Superior temporal gyrus (tissue), 1 donor: Measurements from ENCODE around the gene NEURL1B.
"Not testable (repeated sequence)": the region's sequence is repeated elsewhere in the genome, so short reads cannot be mapped to it uniquely, and the experiment has no call there.

Experiments used
- DNase-seq: peaks from one replicate; pipeline ENCODE4 v3.0.0-alpha.2; 2016; ENCODE audit errors: extremely low spot score

The NEURL1B gene, protein sequence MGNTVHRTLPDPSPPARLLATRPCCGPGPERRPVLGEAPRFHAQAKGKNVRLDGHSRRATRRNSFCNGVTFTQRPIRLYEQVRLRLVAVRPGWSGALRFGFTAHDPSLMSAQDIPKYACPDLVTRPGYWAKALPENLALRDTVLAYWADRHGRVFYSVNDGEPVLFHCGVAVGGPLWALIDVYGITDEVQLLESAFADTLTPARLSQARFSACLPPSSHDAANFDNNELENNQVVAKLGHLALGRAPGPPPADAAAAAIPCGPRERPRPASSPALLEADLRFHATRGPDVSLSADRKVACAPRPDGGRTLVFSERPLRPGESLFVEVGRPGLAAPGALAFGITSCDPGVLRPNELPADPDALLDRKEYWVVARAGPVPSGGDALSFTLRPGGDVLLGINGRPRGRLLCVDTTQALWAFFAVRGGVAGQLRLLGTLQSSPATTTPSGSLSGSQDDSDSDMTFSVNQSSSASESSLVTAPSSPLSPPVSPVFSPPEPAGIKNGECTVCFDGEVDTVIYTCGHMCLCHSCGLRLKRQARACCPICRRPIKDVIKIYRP

DNA sequence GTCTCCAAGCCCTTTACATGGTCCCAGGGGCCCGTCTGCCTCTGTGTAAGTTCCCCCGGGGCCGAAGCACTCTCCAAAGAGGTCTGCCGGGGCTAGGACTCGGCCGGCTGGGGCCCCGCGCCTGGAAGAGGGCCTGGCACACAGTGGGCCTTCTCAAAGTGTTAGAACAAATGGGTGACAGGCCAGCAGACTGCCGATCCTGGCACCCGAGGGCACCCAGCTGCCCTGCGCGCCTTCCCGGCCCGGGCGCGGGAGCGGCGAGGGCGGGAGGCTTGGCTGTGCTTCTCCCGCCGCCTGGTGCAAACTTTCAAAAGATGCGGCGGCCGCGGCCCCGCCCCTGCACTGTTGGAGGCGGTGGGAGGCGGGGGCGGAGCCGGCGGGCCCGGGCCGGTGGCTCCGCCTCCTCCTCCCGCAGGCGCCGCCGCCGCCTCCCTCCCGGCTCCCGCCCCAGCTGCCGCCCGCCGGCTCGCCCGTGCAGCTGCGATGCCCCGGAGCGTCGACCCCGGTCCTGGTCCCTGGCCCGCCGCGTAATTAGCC lies at the start of gene NEURL1B:
Gene NEURL1B, plus strand, starts transcription at position 442 of the 537 bp plus-strand sequence. CDS start 144 bp downstream, outside the sequence.
- DNase-seq: peak; percentile 79

DNA sequence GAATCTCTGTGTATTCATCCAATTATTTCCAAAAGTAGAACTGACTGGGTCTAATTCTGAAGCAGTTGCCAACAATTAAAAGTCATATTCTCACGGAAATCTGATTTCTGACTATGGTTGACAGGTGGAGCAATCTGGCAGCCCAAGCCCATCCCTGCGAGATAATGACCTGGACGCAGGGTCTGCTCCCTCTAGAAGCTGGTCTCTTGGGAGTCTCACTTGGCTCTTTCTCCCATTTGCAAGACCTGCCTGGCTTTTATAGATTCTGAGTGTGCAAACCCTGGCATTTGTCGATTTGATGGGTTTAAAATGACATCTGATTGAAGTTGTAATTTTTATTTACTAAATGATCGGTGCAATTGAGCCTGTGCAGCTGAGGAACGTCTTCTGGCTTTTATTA lies 49.4 kb upstream of the NEURL1B start:
- no peak for DNase-seq

DNA sequence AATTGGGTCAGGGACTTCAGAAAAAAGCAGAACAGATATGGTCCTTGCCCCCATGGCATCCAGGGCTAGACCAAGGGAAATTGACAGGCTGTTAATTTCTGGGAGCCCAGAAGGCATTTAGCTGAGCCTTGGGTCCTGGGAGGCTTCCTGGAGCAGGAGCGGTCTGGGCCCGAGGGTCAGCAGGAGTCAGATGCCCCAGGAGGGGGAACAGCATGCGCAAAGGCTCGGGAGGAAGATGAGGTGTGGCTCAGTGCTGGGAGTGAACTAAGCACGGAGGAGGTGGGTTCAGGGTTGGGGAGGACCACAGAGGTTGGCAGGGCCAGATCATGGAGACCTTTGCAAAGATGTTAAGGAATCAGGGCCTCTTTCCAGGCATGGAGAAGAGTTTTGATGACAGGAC lies 48.2 kb upstream of the NEURL1B start:
- DNase-seq: no peak

DNA sequence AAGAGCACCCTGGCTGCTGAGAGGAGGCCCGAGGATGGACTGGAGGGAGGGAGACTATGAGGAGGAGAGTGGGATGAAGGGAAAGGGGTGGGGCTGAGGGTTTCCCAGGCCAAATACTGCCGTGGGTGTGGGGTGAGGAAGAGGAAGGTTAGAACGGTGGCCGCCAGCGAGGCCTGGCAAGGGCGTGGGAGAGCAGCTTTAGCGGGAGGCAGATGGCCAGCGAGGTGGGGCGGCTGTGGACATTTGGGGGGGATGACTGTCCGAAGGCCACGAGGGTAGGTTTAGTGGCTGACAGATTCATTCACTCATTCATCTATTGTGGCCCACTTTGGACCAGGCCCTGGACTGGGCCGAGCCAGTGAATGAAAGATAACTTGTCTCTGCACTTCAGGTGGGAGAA lies 47.8 kb upstream of the NEURL1B start:
- no peak for DNase-seq

DNA sequence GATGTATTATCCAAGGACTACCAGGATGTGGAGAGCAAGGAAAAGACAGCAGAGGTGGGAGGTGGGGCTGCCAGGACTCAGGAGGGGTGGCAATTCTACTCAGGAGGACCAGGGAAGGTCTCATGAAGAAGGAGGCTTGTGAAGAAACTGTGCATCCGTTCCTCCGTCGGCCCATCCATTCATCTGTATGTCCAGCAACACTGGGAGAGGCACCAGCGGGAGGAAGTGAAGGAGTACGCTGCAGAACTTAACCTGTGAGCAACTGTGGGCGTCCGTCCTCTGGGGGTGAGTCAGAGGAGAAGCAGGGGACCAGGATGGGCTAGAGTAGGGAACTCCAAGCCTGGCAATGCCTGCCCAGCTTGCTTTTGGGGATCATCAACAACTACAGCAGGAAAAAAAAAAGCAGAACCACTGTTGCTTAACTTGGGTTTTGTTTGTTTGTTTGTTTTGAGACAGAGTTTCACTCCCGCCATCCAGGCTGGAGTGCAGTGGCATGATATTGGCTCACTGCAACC lies 47.3 kb upstream of the NEURL1B start:
- DNase-seq: no peak

DNA sequence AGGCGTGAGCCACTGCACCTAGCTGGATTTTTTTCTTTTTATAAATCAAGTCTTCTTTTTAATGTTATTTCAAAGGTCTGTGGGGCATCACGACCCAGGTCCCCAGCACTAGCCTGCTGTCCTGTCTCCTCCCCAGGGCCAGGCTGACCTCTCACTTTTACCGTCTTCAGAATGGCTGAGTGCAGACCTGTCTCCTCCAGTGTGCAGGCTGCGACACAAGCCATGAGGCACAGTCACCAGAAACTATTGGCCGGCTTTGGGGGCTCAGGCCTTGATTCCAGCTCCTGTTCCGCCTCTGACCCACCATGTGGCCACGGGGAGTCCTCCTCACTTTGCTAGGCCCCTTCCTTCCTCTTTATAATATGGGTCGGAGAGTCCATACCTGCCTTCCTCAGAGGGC lies 46.6 kb upstream of the NEURL1B start:
- DNase-seq: no peak

DNA sequence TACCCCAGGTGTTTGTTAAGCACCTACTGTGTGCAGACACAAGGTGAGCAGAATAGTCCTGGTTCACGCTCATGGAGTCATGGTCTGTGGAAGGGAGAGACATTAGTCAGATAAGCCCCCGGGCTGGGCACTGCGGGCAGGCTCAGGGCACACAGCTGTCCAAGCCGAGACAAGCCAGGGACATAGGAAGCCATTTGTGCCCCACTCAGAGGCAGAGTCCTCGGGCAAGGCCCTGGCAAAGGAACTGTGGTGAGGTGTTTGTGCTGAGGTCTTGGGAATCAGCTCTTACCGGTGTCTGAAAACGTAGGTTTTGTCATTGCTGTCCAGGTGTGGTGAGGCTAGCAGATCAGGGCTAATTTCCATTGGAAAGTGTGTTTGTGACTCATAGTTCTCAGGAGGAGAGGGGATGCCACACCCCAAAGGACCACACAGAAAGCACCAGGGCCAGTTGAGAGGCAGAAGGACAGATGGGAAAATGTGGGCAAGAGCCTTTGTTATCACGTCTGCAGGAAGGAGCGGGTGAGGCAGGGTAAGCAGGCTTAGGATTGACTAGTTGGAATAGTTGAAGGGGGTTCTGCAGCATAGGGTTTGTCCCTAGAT lies 46.1 kb upstream of the NEURL1B start:
- DNase-seq: no peak

DNA sequence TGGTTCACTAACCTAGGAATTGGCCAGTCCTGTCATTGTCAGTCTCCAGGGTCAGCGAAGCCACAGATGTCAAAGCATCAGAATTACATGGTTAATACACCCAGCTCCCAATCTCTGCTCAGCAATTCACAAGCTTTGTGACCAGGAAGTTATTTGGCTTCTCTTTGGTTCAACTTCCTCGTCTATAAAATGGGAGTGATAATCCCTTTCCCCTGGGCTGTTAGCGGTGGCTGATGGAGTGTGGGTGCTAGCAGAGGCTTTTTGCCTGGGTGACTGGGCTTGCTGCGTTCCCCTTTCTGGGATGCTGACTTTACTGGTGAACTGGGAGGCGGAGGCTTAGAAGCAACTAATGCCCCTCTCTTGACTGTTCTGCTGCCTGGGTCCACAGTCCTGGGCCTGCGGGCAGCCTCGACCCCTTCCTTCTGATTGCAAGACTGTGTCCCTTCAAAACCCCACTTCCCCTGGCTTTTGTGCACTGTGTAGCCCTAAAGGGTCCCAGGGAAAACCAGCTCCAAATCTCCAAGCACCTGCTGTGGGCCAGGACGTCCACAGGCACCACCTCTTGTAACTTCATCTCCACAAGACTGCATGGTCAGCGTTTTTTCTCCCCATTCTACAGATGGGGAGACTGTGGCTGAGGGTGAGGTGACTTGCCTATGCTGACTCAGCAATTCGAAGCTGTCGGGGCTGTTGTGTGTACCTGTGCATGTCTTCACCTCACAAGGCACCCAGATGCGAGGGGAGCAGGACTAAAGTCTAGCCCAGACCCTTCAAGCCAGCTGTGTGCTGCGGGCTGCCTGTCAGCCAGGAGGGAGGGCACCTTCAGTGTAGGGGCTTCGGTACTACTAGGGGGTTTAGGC lies 45.2 kb upstream of the NEURL1B start:
- DNase-seq: no peak

DNA sequence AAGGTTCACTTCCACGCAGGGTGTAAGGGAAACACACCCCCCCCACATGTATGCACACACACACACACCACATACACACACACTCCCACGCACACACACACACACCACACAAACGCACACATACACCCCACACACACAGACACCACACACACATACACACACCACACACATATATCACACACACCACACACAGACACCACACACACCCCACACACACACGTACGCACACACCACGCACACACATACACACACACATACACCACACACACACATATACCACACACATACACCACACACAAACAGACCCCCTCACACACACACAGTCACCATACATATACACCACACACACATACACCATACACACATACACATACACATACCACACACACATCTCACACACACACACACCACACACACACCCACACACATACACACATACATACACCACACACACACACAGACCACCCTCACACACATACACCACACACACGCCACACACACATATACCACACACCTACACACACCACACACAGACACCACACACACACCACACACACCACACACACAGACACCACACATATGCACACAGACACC lies 44.3 kb upstream of the NEURL1B start:
- DNase-seq: no peak

DNA sequence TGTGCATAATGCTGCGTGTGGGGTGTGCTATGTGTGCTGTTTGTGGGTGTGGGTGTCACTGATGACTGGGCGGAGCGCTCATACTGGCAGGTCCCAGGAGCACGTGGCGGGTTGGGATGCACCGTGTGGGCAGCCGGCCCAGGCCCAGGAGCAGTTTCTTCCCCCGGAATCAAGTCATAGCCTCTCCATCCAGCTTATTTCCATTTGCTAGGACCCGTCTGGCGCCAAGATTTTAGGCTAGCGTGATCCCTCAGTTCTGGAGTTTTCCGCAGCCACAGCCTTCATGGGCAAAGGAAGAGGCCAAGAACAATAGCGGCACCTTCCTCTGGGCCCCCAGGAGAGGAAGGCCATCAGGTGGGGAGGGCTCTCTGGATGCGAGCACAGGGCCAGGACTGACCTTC lies 43.3 kb upstream of the NEURL1B start:
- DNase-seq: no peak

DNA sequence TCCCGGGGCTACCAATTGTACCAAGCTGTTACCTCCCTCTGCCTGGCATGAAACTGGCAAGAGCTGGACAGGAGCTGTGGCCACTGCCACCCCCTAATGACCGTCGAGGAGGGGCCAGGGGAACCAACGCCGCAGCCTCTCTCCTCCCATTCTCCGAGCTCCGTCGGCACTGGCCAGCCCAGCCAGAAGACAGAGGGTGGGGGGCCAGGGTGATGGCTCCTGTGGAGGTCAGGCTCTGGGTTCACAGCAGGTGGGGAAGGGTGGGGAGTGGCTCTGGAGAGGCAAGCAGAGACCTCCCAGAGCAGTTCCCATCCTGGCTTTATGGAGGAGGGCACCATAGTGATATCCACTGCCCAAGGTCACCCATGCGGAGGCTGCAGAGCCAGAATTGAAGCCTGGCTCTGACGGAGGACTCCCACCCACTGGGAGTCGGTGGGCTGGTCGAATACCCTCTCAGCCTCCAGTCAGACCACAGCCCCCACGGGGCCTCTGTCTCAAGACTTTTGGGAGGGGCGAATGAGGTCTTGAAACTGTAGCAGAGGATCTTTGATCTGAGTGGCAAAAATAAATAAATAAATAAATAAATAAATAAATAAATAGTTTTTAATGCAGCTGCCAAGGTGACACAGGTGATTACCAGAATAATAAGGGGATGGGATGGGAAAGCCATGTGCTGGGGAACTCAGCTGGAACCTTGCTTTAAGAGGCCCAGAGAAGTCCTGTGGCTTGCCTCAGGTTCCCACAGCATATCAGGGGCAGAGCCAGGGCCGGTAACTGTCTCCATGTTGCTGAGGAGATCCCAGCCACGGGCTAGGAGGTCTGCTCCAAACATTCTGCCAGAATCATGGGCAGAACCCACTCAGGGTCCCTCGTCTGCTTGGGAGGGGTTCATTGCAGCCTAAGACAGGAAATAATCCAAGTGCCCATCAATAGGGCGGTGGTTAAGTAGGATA lies 42.5 kb upstream of the NEURL1B start:
- no peak for DNase-seq

DNA sequence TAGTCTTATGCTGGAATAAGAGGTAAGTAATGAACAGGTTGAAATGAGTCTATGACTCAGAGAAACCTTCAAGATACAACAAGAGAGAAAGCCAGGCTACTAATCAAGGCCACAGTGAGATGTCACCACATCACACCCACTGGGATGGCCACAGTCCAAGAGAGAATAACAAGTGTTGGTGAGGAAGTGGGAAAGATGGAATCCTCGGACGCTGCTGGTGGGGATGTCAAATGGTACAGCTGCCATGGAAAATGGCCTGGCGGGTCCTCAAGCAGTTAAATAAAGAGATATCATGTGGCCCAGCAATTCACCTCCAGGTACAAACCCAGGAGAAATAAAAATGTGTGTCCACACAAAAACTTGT lies 41.9 kb upstream of the NEURL1B start:
- no peak for DNase-seq

DNA sequence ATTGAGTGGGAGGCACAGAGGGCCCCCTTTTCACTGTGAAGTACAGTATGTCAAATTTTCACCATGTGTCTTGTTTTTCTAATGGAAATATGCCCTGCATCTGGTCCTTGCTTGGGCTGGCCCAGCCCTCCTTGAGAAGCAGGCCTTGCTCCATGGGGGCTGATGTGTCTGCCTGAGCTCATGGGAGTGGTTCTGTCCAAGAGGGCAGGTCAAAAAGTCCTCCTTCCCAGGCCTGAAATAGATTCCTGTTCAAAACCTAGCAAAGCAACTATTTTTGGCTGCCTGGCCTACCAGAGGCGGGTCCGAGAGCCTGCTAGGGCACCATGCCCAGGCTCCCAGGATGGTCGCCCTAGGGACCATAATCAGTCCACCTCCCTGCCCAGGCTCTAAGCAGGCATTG lies 40.5 kb upstream of the NEURL1B start:
- DNase-seq: no peak

DNA sequence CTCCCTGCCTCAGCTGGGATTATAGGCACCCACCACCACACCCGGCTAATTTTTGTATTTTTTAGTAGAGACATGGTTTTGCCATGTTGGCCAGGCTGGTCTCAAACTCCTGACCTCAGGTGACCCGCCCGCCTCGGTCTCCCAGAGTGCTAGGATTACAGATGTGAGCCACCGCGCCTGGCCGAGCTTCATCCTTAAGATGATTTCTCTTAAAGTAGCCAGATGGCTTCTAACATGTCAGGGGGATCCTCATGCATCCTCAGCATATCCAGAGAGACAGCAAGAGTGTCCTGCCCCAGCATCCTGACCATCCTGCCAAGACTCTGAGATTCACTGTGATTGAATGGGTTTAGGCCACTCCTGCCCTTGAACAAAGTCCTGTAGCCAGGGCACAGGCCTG lies 39.5 kb upstream of the NEURL1B start:
- not testable (repeated sequence) for DNase-seq

DNA sequence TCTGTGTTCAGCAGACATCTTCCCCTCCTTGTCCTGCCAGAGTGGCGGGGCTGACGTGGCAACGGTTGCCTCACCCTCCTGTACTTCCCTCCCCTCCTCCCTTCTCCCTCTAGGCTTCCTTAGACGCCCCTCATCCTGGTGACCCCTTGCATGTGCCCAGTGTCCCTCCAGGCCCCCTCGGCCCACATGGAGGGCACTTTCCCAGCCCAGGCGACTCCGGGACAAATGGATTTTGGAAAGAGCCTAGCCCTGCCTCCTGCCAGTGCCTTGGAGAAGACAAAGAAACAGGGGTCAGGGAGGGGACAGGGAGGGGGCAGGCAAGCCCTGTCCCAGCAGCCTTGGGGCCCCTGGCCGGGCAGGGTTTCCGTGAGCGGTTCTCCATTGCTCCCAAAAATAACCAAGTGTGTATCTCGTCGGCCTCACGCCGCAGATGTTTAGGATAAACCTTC lies 38.3 kb upstream of the NEURL1B start:
- DNase-seq: no peak

DNA sequence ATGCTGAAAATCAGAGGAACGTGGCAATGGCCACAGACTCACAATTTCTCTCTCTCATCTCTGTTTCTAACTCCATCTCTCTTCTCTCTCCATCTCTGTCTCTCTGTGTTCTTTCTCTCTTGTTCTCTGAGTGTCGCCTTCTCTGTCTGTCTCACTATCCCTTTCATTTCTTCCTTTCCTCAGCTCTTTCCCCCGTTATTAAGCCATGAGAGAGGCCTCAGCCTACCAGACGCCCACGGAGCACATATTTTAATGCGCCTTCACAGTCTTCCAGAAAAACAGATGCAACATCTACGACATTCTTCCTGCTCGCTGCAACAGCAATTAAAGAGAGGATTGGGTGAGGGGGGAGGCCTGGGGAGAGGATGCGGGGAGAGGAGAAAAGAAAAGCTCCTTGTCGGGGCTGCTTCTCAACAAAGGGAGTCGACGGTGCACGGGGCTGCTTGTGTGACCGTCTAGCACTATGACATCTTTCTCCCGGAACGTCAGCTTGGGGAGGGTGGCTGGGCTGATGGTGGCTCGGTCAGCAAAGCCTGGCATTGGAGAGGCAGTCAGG lies 37.7 kb upstream of the NEURL1B start:
- DNase-seq: peak; percentile 15

DNA sequence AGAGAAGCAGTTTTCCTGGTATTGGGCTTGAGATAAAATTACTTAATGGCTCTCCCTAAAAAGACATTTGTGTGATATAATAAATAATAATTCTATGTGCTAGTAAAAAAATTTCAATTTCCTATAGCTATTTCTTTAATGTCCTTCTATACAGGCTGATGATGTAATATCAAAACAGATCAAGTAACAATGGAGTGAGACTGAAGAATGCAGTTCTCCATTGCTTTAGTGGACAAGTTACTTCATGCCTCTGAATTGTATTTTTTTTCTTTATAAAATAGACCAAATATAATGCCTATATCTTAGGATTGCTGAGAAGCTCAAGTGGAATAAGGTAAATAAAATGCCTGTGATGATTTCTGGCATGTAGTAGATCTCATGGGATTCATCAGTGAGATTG lies 35.6 kb upstream of the NEURL1B start:
- DNase-seq: no peak

DNA sequence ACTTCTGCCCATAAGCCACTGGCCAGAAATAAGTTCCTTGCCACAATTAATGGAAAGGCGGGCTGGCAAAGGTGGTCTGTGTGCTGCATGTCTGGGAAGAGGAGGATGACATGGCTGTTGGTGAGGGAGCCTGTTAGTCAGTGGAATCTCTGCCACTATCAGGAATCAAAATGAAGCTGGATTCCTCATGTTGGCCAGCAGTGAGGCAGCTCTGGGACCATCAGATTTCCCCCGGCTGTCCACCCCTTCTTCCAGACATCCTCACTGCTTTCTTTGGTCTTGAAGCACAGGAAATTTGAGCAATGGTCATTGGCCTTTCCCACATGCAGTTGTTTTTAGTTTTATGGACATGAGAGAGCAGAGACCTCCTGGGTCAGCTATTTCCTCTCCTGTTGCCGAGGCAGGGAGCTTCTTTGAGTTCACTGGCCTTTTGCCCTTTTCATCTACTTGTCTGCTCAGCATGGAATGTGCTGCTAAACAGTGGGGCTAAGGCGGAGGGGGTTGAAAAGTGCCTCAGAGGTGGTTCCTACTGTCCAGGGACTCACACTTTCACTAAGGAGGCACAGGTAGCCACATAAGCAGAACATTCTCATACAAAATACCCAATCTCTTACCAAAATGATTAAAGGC lies 34.8 kb upstream of the NEURL1B start:
- DNase-seq: no peak

DNA sequence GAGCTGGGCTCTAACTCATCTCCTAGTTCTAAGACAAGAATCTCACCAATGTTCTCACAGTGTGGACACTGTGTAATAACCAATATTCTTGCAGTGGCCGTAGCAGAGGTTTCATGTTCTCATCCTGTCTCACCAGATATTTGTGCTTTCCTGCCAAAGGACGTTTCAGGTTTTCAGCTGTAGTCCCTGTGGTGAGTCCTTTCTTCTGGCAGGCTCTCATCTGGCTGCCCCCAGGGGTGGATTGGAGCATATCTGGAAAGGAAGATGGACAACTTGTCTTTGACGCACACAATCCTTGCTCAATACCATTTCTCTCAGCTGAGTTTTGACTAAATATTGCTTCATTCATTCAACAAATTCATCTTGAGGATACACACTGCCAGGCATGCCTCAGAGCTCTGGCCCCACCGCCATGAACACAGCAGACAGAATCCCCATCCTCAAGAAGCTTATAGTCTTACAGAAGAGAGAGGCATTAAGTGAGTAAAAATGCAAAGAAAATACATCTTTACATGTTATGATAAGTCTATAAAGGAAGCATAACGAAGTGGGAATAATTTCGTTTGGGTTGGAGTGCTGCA lies 33.8 kb upstream of the NEURL1B start:
- DNase-seq: no peak
